IMR-90 (cell line): ENCODE measurements around the gene PM20D1. TPM values are rescaled to one million over a fixed set of nuclear protein-coding genes. Genes with fewer than 3 reads are reported as not detected.

Source experiments
- ATAC-seq: fragments of 200-7000 bp; cut with Tn5 transposase; 2 replicates; pipeline ENCODE4 v1.9.1; 2020; ENCODE audit warnings: low read depth, mild to moderate bottlenecking, moderate library complexity
- BruUV-seq: library from RNA; stranded (reverse); fragments of 400-500 nt; replicated peaks from 2 replicates; lab custom pipeline; 2021; lab: Mats Ljungman, UMichigan
- CTCF ChIA-PET: fragments of 300-600 bp; formaldehyde crosslinking; extraction: SDS; loops from one replicate; lab custom pipeline; 2021; ENCODE audit warnings: antibody characterized with exemption; lab: Yijun Ruan, JAX
- POLR2A ChIA-PET: fragments of 300-600 bp; sonication (Branson Sonifier 250); formaldehyde crosslinking; loops from one replicate; lab custom pipeline; 2022; ENCODE audit warnings: antibody characterized with exemption; ENCODE audit not compliant: unreplicated experiment; lab: Charles Lee
- DNase-seq: peaks from one replicate; pipeline ENCODE4 v3.0.0; 2013
- H2AFZ ChIP-seq: replicated peaks from 2 replicates; pipeline ENCODE3; 2013; ENCODE audit warnings: low read length, mild to moderate bottlenecking; ENCODE audit not compliant: poor library complexity
- H2AK5ac ChIP-seq: 2 replicates; pipeline ENCODE4 v1.6.1; 2013; ENCODE audit warnings: low read depth, low read length, inconsistent platforms
- H2AK9ac ChIP-seq: replicated peaks from 2 replicates; pipeline ENCODE3; 2013; ENCODE audit warnings: mild to moderate bottlenecking, low read depth, low read length, moderate library complexity; ENCODE audit not compliant: poor library complexity
- H2BK120ac ChIP-seq: 2 replicates; pipeline ENCODE4 v1.6.1; 2013; ENCODE audit warnings: low read depth, low read length, inconsistent platforms
- H2BK15ac ChIP-seq: 3 replicates; pipeline ENCODE4 v1.6.1; 2013; ENCODE audit warnings: low read depth, low read length, inconsistent platforms
- H2BK20ac ChIP-seq: 2 replicates; pipeline ENCODE4 v1.6.1; 2013; ENCODE audit warnings: low read depth, mild to moderate bottlenecking, inconsistent platforms, low read length, moderate library complexity
- H2BK5ac ChIP-seq: 2 replicates; pipeline ENCODE4 v1.6.1; 2013; ENCODE audit warnings: mild to moderate bottlenecking, low read depth, low read length, inconsistent platforms; ENCODE audit not compliant: poor library complexity, severe bottlenecking
- H3K14ac ChIP-seq: replicated peaks from 2 replicates; pipeline ENCODE4 v1.6.1; 2013; ENCODE audit warnings: low read depth, low read length, inconsistent platforms
- H3K18ac ChIP-seq: 2 replicates; pipeline ENCODE4 v1.6.1; 2013; ENCODE audit warnings: low read depth, low read length, control low read depth
- H3K23ac ChIP-seq: 2 replicates; pipeline ENCODE4 v1.6.1; 2013; ENCODE audit warnings: low read depth, low read length, inconsistent platforms
- H3K27ac ChIP-seq: 2 replicates; pipeline ENCODE4 v1.5.1; 2013; ENCODE audit warnings: mild to moderate bottlenecking, control low read depth, low read length; ENCODE audit not compliant: insufficient read depth
- H3K27me3 ChIP-seq: 2 replicates; pipeline ENCODE4 v1.6.1; 2013; ENCODE audit warnings: low read length; ENCODE audit not compliant: control insufficient read depth, insufficient read depth
- H3K36me3 ChIP-seq: 2 replicates; pipeline ENCODE4 v1.6.1; 2013; ENCODE audit warnings: low read length, mixed read lengths; ENCODE audit not compliant: control insufficient read depth, insufficient read depth
- H3K4ac ChIP-seq: 2 replicates; pipeline ENCODE4 v1.6.1; 2013; ENCODE audit warnings: low read depth, low read length, inconsistent platforms
- H3K4me1 ChIP-seq: 2 replicates; pipeline ENCODE4 v1.6.1; 2013; ENCODE audit warnings: low read length, mixed read lengths; ENCODE audit not compliant: control insufficient read depth, insufficient read depth
- H3K4me2 ChIP-seq: 2 replicates; pipeline ENCODE4 v1.6.1; 2013; ENCODE audit warnings: low read depth, mild to moderate bottlenecking, control low read depth, low read length, moderate library complexity
- H3K4me3 ChIP-seq: 2 replicates; pipeline ENCODE4 v1.5.1; 2013; ENCODE audit warnings: low read depth, mild to moderate bottlenecking, control low read depth, low read length, moderate library complexity; ENCODE audit not compliant: insufficient read depth
- H3K56ac ChIP-seq: 2 replicates; pipeline ENCODE4 v1.6.1; 2013; ENCODE audit warnings: low read length, inconsistent platforms; ENCODE audit not compliant: insufficient read depth; ENCODE audit errors: extremely low read depth
- H3K79me1 ChIP-seq, 2 experiments: 2 replicates each; pipeline ENCODE4 v1.6.1; 2013; ENCODE audit warnings: low read length in 2 of 2, inconsistent platforms in 1 of 2, low read depth in 1 of 2
- H3K9ac ChIP-seq: 2 replicates; pipeline ENCODE4 v1.6.1; 2013; ENCODE audit warnings: low read depth, low read length, control low read depth
- H3K9me1 ChIP-seq: 2 replicates; pipeline ENCODE4 v1.6.1; 2013; ENCODE audit warnings: low read length, inconsistent platforms; ENCODE audit not compliant: insufficient read depth
- H3K9me3 ChIP-seq: 2 replicates; pipeline ENCODE4 v1.6.1; 2013; ENCODE audit warnings: low read length; ENCODE audit not compliant: control insufficient read depth, insufficient read depth
- H4K20me1 ChIP-seq: 2 replicates; pipeline ENCODE4 v1.6.1; 2013; ENCODE audit warnings: low read length, inconsistent platforms; ENCODE audit not compliant: insufficient read depth
- H4K5ac ChIP-seq: 2 replicates; pipeline ENCODE4 v1.6.1; 2013; ENCODE audit warnings: mild to moderate bottlenecking, low read depth, low read length, control low read depth
- H4K8ac ChIP-seq, 2 experiments: 2 replicates each; pipeline ENCODE4 v1.6.1; 2013; ENCODE audit warnings: low read depth in 2 of 2, low read length in 2 of 2, control low read depth in 1 of 2, inconsistent platforms in 1 of 2
- H4K91ac ChIP-seq: 2 replicates; pipeline ENCODE4 v1.6.1; 2013; ENCODE audit warnings: low read depth, low read length, inconsistent platforms; ENCODE audit not compliant: insufficient read depth
- BHLHE40 ChIP-seq: fragments of 150-350 bp; IDR thresholded peaks from 2 replicates; pipeline ENCODE4 v1.6.1; 2016; ENCODE audit warnings: mild to moderate bottlenecking, low read depth, low read length
- CHD1 ChIP-seq: IDR thresholded peaks from 2 replicates; pipeline ENCODE4 v1.6.1; 2012; ENCODE audit warnings: low read depth, low read length, improper control_type of control experiment
- ELK1 ChIP-seq: fragments of 150-350 bp; IDR thresholded peaks from 2 replicates; pipeline ENCODE4 v1.6.1; 2016; ENCODE audit warnings: low read depth, mild to moderate bottlenecking, low read length, moderate library complexity, borderline replicate concordance
- RAD21 ChIP-seq: IDR thresholded peaks from 2 replicates; pipeline ENCODE4 v1.6.1; 2012; ENCODE audit warnings: low read length, improper control_type of control experiment
- RCOR1 ChIP-seq: IDR thresholded peaks from 2 replicates; pipeline ENCODE4 v1.6.1; 2012; ENCODE audit warnings: mild to moderate bottlenecking, low read length, improper control_type of control experiment; ENCODE audit not compliant: insufficient replicate concordance
- RFX5 ChIP-seq: IDR thresholded peaks from 2 replicates; pipeline ENCODE4 v1.8.0; 2012; ENCODE audit warnings: low read depth, mild to moderate bottlenecking, low read length, moderate library complexity
- WGBS, 2 experiments: methylation state at CpG; one replicate each; pipeline versions ENCODE4 v1.1.5 to v1.1.7; 2013; ENCODE audit warnings: missing lambda C conversion rate in 2 of 2; ENCODE audit not compliant: insufficient read length in 1 of 2; ENCODE audit errors: extremely low coverage in 2 of 2; 5-methylcytosine and 5-hydroxymethylcytosine counted together
- dilution Hi-C: fragments of 300-500 bp; cut with HindIII; formaldehyde crosslinking; loops from one replicate; pipeline ENCODE4 v1.14.3; 2018; ENCODE audit warnings: low sequenced_read_pairs; ENCODE audit not compliant: unreplicated experiment
- in situ Hi-C: fragments of 300-500 bp; cut with MboI; formaldehyde crosslinking; loops from 3 replicates; pipeline ENCODE4 v1.14.3; 2019; ENCODE audit warnings: low sequenced_read_pairs, inconsistent platforms, mixed read lengths
- intact Hi-C: fragments of 100-400 bp; cut with micrococcal nuclease; formaldehyde crosslinking; loops from 2 replicates; pipeline ENCODE4 v1.10.0; 2022
- polyA plus RNA-seq, 3 experiments: library from polyadenylated mRNA; depleted of rRNA; stranded (reverse); fragments of >200 nt; gene quantifications; 2 replicates each; pipeline ENCODE4 v1.2.3, GENCODE V29; 2012; ENCODE audit warnings: low replicate concordance in 1 of 3
- total RNA-seq: library from RNA; depleted of rRNA; stranded (reverse); fragments of >200 nt; gene quantifications from 2 replicates; pipeline ENCODE4 v1.2.3, GENCODE V29; 2012
- TF ChIP-seq, protein P1 (sequence below): conservative IDR thresholded peaks from 2 replicates; pipeline ENCODE4 v1.5.1; 2012; ENCODE audit warnings: mild to moderate bottlenecking, low read depth, low read length, improper control_type of control experiment

PM20D1 gene
- total and polyA plus RNA-seq, 2 of the 4 experiments (the other 2 are of a cell fraction), result not detected

- ChIA-PET CTCF (interaction anchor here (1.4 to 4.5 kb wide), 2 partner anchors 113 to 183 kb away, joined by 4 to 50 read pairs; no protein-coding TSS in a partner anchor), POLR2A (no interaction called here)
- intact Hi-C loops (no loop called here), dilution Hi-C loops (no loop called here), in situ Hi-C loops (loop anchor here (5.0 to 10.0 kb wide), 3 partner anchors 118 to 311 kb away; no protein-coding TSS in a partner anchor)
- H4K20me1 ChIP-seq, result no peaks in the 10 kb centered on the region
- no peak overlapping the region for H4K5ac ChIP-seq
- H3K4me1 ChIP-seq, result no peaks in the 10 kb centered on the region
- H3K4me3 ChIP-seq, result no peak overlapping the region
- no peak overlapping the region for H2BK5ac ChIP-seq
- H4K8ac ChIP-seq, result no peak overlapping the region
- no peaks in the 10 kb centered on the region for H3K9me1 ChIP-seq
- H3K23ac ChIP-seq, result no peak overlapping the region
- no peaks in the 10 kb centered on the region for H3K9me3 ChIP-seq
- H2BK20ac ChIP-seq, result no peak overlapping the region
- H2BK120ac ChIP-seq, result no peak overlapping the region
- no peaks in the 10 kb centered on the region for H3K79me1 ChIP-seq
- no peak overlapping the region for H3K27ac ChIP-seq
- WGBS, 2 experiments, result no CpG with 5 or more reads among the region's 5 CpGs
- no peak overlapping the region for H2BK15ac ChIP-seq
- H2AK9ac ChIP-seq, result no peak overlapping the region
- H3K36me3 ChIP-seq, result peaks cover 54% of the 10 kb centered on the region
- no peak for DNase-seq
- BruUV-seq, result no TSS peak
- no peak overlapping the region for H3K14ac ChIP-seq
- no peak overlapping the region for H4K91ac ChIP-seq
- no peak overlapping the region for H3K9ac ChIP-seq
- H3K18ac ChIP-seq, result no peak overlapping the region
- no peak overlapping the region for H3K56ac ChIP-seq
- no peak overlapping the region for H3K4ac ChIP-seq
- H3K27me3 ChIP-seq, result no peaks in the 10 kb centered on the region
- no peak overlapping the region for H3K4me2 ChIP-seq
- H2AFZ ChIP-seq, result no peak overlapping the region
- TF ChIP-seq BHLHE40, result no peak
- no peak for TF ChIP-seq RFX5
- no peak for TF ChIP-seq CHD1
- TF ChIP-seq RAD21, result no peak
- TF ChIP-seq, protein P1, sequence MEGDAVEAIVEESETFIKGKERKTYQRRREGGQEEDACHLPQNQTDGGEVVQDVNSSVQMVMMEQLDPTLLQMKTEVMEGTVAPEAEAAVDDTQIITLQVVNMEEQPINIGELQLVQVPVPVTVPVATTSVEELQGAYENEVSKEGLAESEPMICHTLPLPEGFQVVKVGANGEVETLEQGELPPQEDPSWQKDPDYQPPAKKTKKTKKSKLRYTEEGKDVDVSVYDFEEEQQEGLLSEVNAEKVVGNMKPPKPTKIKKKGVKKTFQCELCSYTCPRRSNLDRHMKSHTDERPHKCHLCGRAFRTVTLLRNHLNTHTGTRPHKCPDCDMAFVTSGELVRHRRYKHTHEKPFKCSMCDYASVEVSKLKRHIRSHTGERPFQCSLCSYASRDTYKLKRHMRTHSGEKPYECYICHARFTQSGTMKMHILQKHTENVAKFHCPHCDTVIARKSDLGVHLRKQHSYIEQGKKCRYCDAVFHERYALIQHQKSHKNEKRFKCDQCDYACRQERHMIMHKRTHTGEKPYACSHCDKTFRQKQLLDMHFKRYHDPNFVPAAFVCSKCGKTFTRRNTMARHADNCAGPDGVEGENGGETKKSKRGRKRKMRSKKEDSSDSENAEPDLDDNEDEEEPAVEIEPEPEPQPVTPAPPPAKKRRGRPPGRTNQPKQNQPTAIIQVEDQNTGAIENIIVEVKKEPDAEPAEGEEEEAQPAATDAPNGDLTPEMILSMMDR, result no peak
- TF ChIP-seq ELK1, result no peak
- no peak for TF ChIP-seq RCOR1
- ATAC-seq, result no peak
- H2AK5ac ChIP-seq, result no peak overlapping the region
These were observed 55.8 kb downstream of the PM20D1 start for GRCh38 chr1:205794011-205794730.
